ENCODE data around the gene VHLL. TPM values are rescaled to one million over a fixed set of nuclear protein-coding genes. Genes with fewer than 3 reads are reported as not detected.

Gene VHLL
- total RNA-seq, 3 donors from 2014 or later (not counting 1 experiment from before 2014, with no cell fraction given): 0.42 TPM; not detected in 2

GRCh38 chr1:156282479-156283222, 16.5 kb downstream of the VHLL start, which contains the start of gene SMG5:
Gene SMG5, minus strand, starts transcription at chr1:156282825. Its CDS starts 145 bp downstream, at chr1:156282680.
- Histone ChIP-seq H3K4me1 (ENCODE audit: control insufficient read depth, insufficient read depth, low read length) (peaks cover 25% of the 10 kb centered on the region), H3K27me3 (ENCODE audit: control insufficient read depth, insufficient read depth, low read length) (no peaks in the 10 kb centered on the region), H3K36me3 (ENCODE audit: control insufficient read depth, insufficient read depth, low read length) (peaks cover 12% of the 10 kb centered on the region), H3K9me3 (ENCODE audit: control insufficient read depth, insufficient read depth, low read length) (no peaks in the 10 kb centered on the region), H3K27ac (ENCODE audit: low read length) (peak within 1 kb of the TSS; percentile 85), H3K4me3 (ENCODE audit: low read length) (peak within 1 kb of the TSS; percentile 56)
- Mint-ChIP-seq H3K27ac (peak within 1 kb of the TSS; percentile 95 to 97), H3K27me3 (ENCODE audit: low read depth in 2 of 2) (no peaks in the 10 kb centered on the region), H3K9me3 (no peaks in the 10 kb centered on the region), H3K4me3 (peak within 1 kb of the TSS; percentile 98), H3K4me1 (peaks cover 43 to 45% of the 10 kb centered on the region in 2 donors), H3K36me3 (peaks cover 8% of the 10 kb centered on the region)
- TF ChIP-seq CTCF (IDR thresholded peaks at IDR 0.05): no peak
- WGBS (ENCODE audit: insufficient coverage): under 1% methylated on average over 49 of the region's 50 CpGs
- ATAC-seq (peak; percentile 94 to 97 (median 96)), DNase-seq (peak; percentile 92 to 99)
- intact Hi-C loops (cut with micrococcal nuclease): loop anchor here (5.0 kb wide), 1 partner anchor 445 kb away; the partner anchor contains the start of genes ISG20L2 and METTL25B

GRCh38 chr1:156281693-156282478, 17.2 kb downstream of the VHLL start:
- Histone ChIP-seq H3K4me3 (ENCODE audit: low read length) (peak overlapping the region; percentile 56), H3K9me3 (ENCODE audit: control insufficient read depth, insufficient read depth, low read length) (no peaks in the 10 kb centered on the region), H3K27ac (ENCODE audit: low read length) (peak overlapping the region; percentile 85), H3K36me3 (ENCODE audit: control insufficient read depth, insufficient read depth, low read length) (peaks cover 17% of the 10 kb centered on the region), H3K27me3 (ENCODE audit: control insufficient read depth, insufficient read depth, low read length) (no peaks in the 10 kb centered on the region), H3K4me1 (ENCODE audit: control insufficient read depth, insufficient read depth, low read length) (peaks cover 25% of the 10 kb centered on the region)
- no peaks in the 10 kb centered on the region for H3K27me3 Mint-ChIP-seq (ENCODE audit: low read depth in 2 of 2)
- TF ChIP-seq CTCF (IDR thresholded peaks at IDR 0.05): no peak
- intact Hi-C loops (cut with micrococcal nuclease): loop anchor here (5.0 kb wide), 1 partner anchor 445 kb away; the partner anchor contains the start of genes ISG20L2 and METTL25B
- 14% methylated on average over 22 of the region's 22 CpGs for WGBS (ENCODE audit: insufficient coverage)
- peak overlapping the region; percentile 95 to 97 for H3K27ac Mint-ChIP-seq
- ATAC-seq: no peak
- no peaks in the 10 kb centered on the region for H3K9me3 Mint-ChIP-seq
- DNase-seq: peak in 1 of 2 donors; percentile 43
- H3K4me1 Mint-ChIP-seq: peaks cover 43 to 45% of the 10 kb centered on the region in 2 donors
- peaks cover 8% of the 10 kb centered on the region for H3K36me3 Mint-ChIP-seq
- H3K4me3 Mint-ChIP-seq: peak overlapping the region; percentile 98

- Mint-ChIP-seq H3K4me3 (peak overlapping the region; percentile 98), H3K27ac (peak overlapping the region; percentile 95 to 97), H3K36me3 (peaks cover 8% of the 10 kb centered on the region), H3K27me3 (ENCODE audit: low read depth in 2 of 2) (no peaks in the 10 kb centered on the region), H3K4me1 (peaks cover 43 to 45% of the 10 kb centered on the region in 2 donors), H3K9me3 (no peaks in the 10 kb centered on the region)
- Histone ChIP-seq H3K4me1 (ENCODE audit: control insufficient read depth, insufficient read depth, low read length) (peaks cover 25% of the 10 kb centered on the region), H3K36me3 (ENCODE audit: control insufficient read depth, insufficient read depth, low read length) (peaks cover 23% of the 10 kb centered on the region), H3K9me3 (ENCODE audit: control insufficient read depth, insufficient read depth, low read length) (no peaks in the 10 kb centered on the region), H3K4me3 (ENCODE audit: low read length) (no peak overlapping the region), H3K27me3 (ENCODE audit: control insufficient read depth, insufficient read depth, low read length) (no peaks in the 10 kb centered on the region), H3K27ac (ENCODE audit: low read length) (no peak overlapping the region)
- WGBS (ENCODE audit: insufficient coverage): 33% methylated on average over 8 of the region's 8 CpGs
- DNase-seq: peak in 1 of 2 donors; percentile 43
- no peak for TF ChIP-seq CTCF (IDR thresholded peaks at IDR 0.05)
- intact Hi-C loops (cut with micrococcal nuclease): loop anchor here (5.0 kb wide), 1 partner anchor 446 kb away; the partner anchor contains the start of genes ISG20L2 and METTL25B
- ATAC-seq: peak in 1 of 3 donors; percentile 22
Measured at GRCh38 chr1:156281281-156281680, 17.8 kb downstream of the VHLL start.
